Mesenchymal stem cell (in vitro differentiated cells and primary cell): ENCODE results near the gene KLF8.

ENCODE experiments used
- DNase-seq: peaks from one replicate; pipeline ENCODE4 v3.0.0-alpha.2; 2013
- H2AFZ ChIP-seq: one replicate; pipeline ENCODE4 v1.6.1; 2013; ENCODE audit warnings: low read depth, mild to moderate bottlenecking, control low read depth, inconsistent platforms, low read length, moderate library complexity
- H2AK5ac ChIP-seq: 2 replicates; pipeline ENCODE4 v1.6.1; 2013; ENCODE audit warnings: low read length, moderate library complexity, mild to moderate bottlenecking, inconsistent platforms; ENCODE audit not compliant: severe bottlenecking
- H2BK120ac ChIP-seq: one replicate; pipeline ENCODE4 v1.6.1; 2013; ENCODE audit warnings: low read depth, mild to moderate bottlenecking, inconsistent platforms, low read length, moderate library complexity
- H2BK12ac ChIP-seq, 2 experiments: one replicate each; pipeline ENCODE4 v1.6.1; 2013; ENCODE audit warnings: inconsistent platforms in 2 of 2, low read length in 2 of 2, mild to moderate bottlenecking in 2 of 2, moderate library complexity in 2 of 2, control low read depth in 1 of 2
- H2BK15ac ChIP-seq: one replicate; pipeline ENCODE4 v1.6.1; 2013; ENCODE audit warnings: mild to moderate bottlenecking, low read depth, inconsistent platforms; ENCODE audit not compliant: poor library complexity, severe bottlenecking
- H2BK5ac ChIP-seq: 2 replicates; pipeline ENCODE4 v1.6.1; 2013; ENCODE audit warnings: low read depth, mild to moderate bottlenecking, low read length, control low read depth, inconsistent platforms; ENCODE audit not compliant: poor library complexity, severe bottlenecking
- H3K14ac ChIP-seq, 2 experiments: one replicate each; pipeline ENCODE4 v1.6.1; 2013; ENCODE audit warnings: inconsistent platforms in 2 of 2, low read length in 2 of 2, control low read depth in 1 of 2, mild to moderate bottlenecking in 1 of 2, moderate library complexity in 1 of 2
- H3K18ac ChIP-seq, 2 experiments: one replicate each; pipeline ENCODE4 v1.6.1; 2013; ENCODE audit warnings: inconsistent platforms in 2 of 2, low read length in 2 of 2, control low read depth in 1 of 2, low read depth in 1 of 2, mild to moderate bottlenecking in 1 of 2
- H3K23ac ChIP-seq, 2 experiments: one replicate each; pipeline ENCODE4 v1.6.1; 2013; ENCODE audit warnings: inconsistent platforms in 2 of 2, low read length in 2 of 2, mild to moderate bottlenecking in 2 of 2, moderate library complexity in 2 of 2, control low read depth in 1 of 2
- H3K27ac ChIP-seq: 2 replicates; pipeline ENCODE4 v1.5.1; 2013; ENCODE audit warnings: mild to moderate bottlenecking, moderate library complexity, low read length, control low read depth, inconsistent platforms; ENCODE audit not compliant: poor library complexity, severe bottlenecking
- H3K27me3 ChIP-seq, 2 experiments: 2 replicates each; pipeline versions ENCODE4 v1.6.1 to v1.7.0; 2013; ENCODE audit warnings: low read length in 2 of 2, mild to moderate bottlenecking in 2 of 2, moderate library complexity in 2 of 2, control low read depth in 1 of 2, inconsistent platforms in 1 of 2; ENCODE audit not compliant: control insufficient read depth in 1 of 2, insufficient read depth in 1 of 2
- H3K36me3 ChIP-seq, 2 experiments: 2 replicates each; pipeline versions ENCODE4 v1.6.1 to v1.7.0; 2013; ENCODE audit warnings: low read length in 2 of 2, control low read depth in 1 of 2, inconsistent platforms in 1 of 2, low read depth in 1 of 2, mild to moderate bottlenecking in 1 of 2; ENCODE audit not compliant: insufficient read depth in 2 of 2, control insufficient read depth in 1 of 2
- H3K4ac ChIP-seq, 2 experiments: one replicate each; pipeline ENCODE4 v1.6.1; 2013; ENCODE audit warnings: inconsistent platforms in 2 of 2, low read length in 2 of 2, mild to moderate bottlenecking in 2 of 2, moderate library complexity in 2 of 2, control low read depth in 1 of 2, low read depth in 1 of 2
- H3K4me1 ChIP-seq: 2 replicates; pipeline ENCODE4 v1.6.1; 2013; ENCODE audit warnings: low read depth, low read length, control low read depth; ENCODE audit not compliant: control insufficient read depth, insufficient read depth
- H3K4me2 ChIP-seq: 2 replicates; pipeline ENCODE4 v1.6.1; 2013; ENCODE audit warnings: low read length, mild to moderate bottlenecking, inconsistent platforms; ENCODE audit not compliant: poor library complexity, severe bottlenecking
- H3K4me3 ChIP-seq, 2 experiments: 2 replicates each; pipeline versions ENCODE4 v1.5.1 to v1.7.0; 2013; ENCODE audit warnings: low read length in 2 of 2, mild to moderate bottlenecking in 2 of 2, control low read depth in 1 of 2, low read depth in 1 of 2; ENCODE audit not compliant: insufficient read depth in 1 of 2
- H3K79me1 ChIP-seq: replicated peaks from 2 replicates; pipeline ENCODE4 v1.6.1; 2013; ENCODE audit warnings: mild to moderate bottlenecking, control low read depth, low read length, inconsistent platforms; ENCODE audit not compliant: poor library complexity, severe bottlenecking
- H3K9ac ChIP-seq: 2 replicates; pipeline ENCODE4 v1.7.0; 2013; ENCODE audit warnings: mild to moderate bottlenecking, low read length, moderate library complexity
- H3K9me3 ChIP-seq: 2 replicates; pipeline ENCODE4 v1.7.0; 2013; ENCODE audit warnings: mild to moderate bottlenecking, low read length; ENCODE audit not compliant: control insufficient read depth
- H4K8ac ChIP-seq: one replicate; pipeline ENCODE4 v1.6.1; 2013; ENCODE audit warnings: inconsistent platforms, mild to moderate bottlenecking, low read length, moderate library complexity
- H4K91ac ChIP-seq: one replicate; pipeline ENCODE4 v1.6.1; 2013; ENCODE audit warnings: mild to moderate bottlenecking, low read length, inconsistent platforms
- WGBS: methylation state at CpG from one replicate; pipeline ENCODE4 v1.1.7; 2013; ENCODE audit warnings: mixed read lengths; 5-methylcytosine and 5-hydroxymethylcytosine counted together

KLF8 gene

GRCh38 chrX:56313308-56313707, 81.2 kb downstream of the KLF8 start:
- no peaks in the 10 kb centered on the region for H3K27me3 ChIP-seq

GRCh38 chrX:56314334-56314733, 82.2 kb downstream of the KLF8 start:
- Histone ChIP-seq H3K4ac (no peak overlapping the region), H3K27ac (no peak overlapping the region), H4K8ac (no peak overlapping the region), H3K9me3 (peaks cover 3% of the 10 kb centered on the region), H3K79me1 (no peaks in the 10 kb centered on the region), H3K14ac (no peak overlapping the region), H3K18ac (no peak overlapping the region), H2BK120ac (no peak overlapping the region), H3K4me1 (no peaks in the 10 kb centered on the region), H2AK5ac (no peak overlapping the region), H3K9ac (no peak overlapping the region), H2BK12ac (no peak overlapping the region), H3K23ac (no peak overlapping the region), H3K4me3 (no peak overlapping the region), H3K36me3 (no peaks in the 10 kb centered on the region), H3K27me3 (no peaks in the 10 kb centered on the region), H3K4me2 (no peak overlapping the region), H2BK15ac (no peak overlapping the region), H2AFZ (no peak overlapping the region), H2BK5ac (no peak overlapping the region), H4K91ac (no peak overlapping the region)
- 100% methylated on average over 1 of the region's 3 CpGs for WGBS
- DNase-seq, result no peak

More at GRCh38 chrX:56313308-56313707, 81.2 kb downstream of the KLF8 start:
- Histone ChIP-seq H2AK5ac (no peak overlapping the region), H3K9ac (no peak overlapping the region), H3K18ac (no peak overlapping the region), H4K91ac (no peak overlapping the region), H3K27ac (no peak overlapping the region), H3K14ac (no peak overlapping the region), H2BK5ac (no peak overlapping the region), H2BK120ac (no peak overlapping the region), H3K4me3 (no peak overlapping the region), H4K8ac (no peak overlapping the region), H2BK12ac (no peak overlapping the region), H3K4ac (no peak overlapping the region), H3K23ac (no peak overlapping the region), H3K4me2 (no peak overlapping the region), H3K4me1 (no peaks in the 10 kb centered on the region), H3K79me1 (no peaks in the 10 kb centered on the region), H3K36me3 (no peaks in the 10 kb centered on the region), H3K9me3 (peaks cover 6% of the 10 kb centered on the region), H2AFZ (no peak overlapping the region), H2BK15ac (no peak overlapping the region)
- DNase-seq, result no peak
- WGBS, result no CpG with 5 or more reads among the region's 3 CpGs

GRCh38 chrX:56318076-56318475, 85.9 kb downstream of the KLF8 start:
- H2BK12ac ChIP-seq, result no peak overlapping the region
- H3K4me3 ChIP-seq, result no peak overlapping the region
- H3K9me3 ChIP-seq, result peaks cover 3% of the 10 kb centered on the region
- no peaks in the 10 kb centered on the region for H3K27me3 ChIP-seq
- H3K23ac ChIP-seq, result no peak overlapping the region
- H3K9ac ChIP-seq, result no peak overlapping the region
- no peak overlapping the region for H2BK120ac ChIP-seq
- H3K4me1 ChIP-seq, result no peaks in the 10 kb centered on the region
- no peak overlapping the region for H2AK5ac ChIP-seq
- H4K91ac ChIP-seq, result no peak overlapping the region
- no peak overlapping the region for H3K14ac ChIP-seq
- no peak overlapping the region for H3K4me2 ChIP-seq
- H2AFZ ChIP-seq, result no peak overlapping the region
- no peak for DNase-seq
- H2BK5ac ChIP-seq, result no peak overlapping the region
- no peak overlapping the region for H4K8ac ChIP-seq
- H3K36me3 ChIP-seq, result no peaks in the 10 kb centered on the region
- WGBS, result 53% methylated on average over 2 of the region's 2 CpGs
- no peak overlapping the region for H3K27ac ChIP-seq
- H2BK15ac ChIP-seq, result no peak overlapping the region
- H3K18ac ChIP-seq, result no peak overlapping the region
- no peak overlapping the region for H3K4ac ChIP-seq
- no peaks in the 10 kb centered on the region for H3K79me1 ChIP-seq

GRCh38 chrX:56319165-56319564, 87.0 kb downstream of the KLF8 start:
- Histone ChIP-seq H3K9ac (no peak overlapping the region), H3K23ac (no peak overlapping the region), H2BK120ac (no peak overlapping the region), H3K4me2 (no peak overlapping the region), H4K91ac (no peak overlapping the region), H3K36me3 (no peaks in the 10 kb centered on the region), H2AFZ (no peak overlapping the region), H3K18ac (no peak overlapping the region), H2BK15ac (no peak overlapping the region), H3K4me3 (no peak overlapping the region), H4K8ac (no peak overlapping the region), H3K14ac (no peak overlapping the region), H2AK5ac (no peak overlapping the region), H3K27me3 (no peaks in the 10 kb centered on the region), H3K4me1 (no peaks in the 10 kb centered on the region), H3K9me3 (peaks cover 3% of the 10 kb centered on the region), H2BK12ac (no peak overlapping the region), H2BK5ac (no peak overlapping the region), H3K79me1 (no peaks in the 10 kb centered on the region), H3K4ac (no peak overlapping the region), H3K27ac (no peak overlapping the region)
- no peak for DNase-seq
